GM12878 (cell line): ENCODE measurements around the gene EMILIN3. TPM values are rescaled to one million over a fixed set of nuclear protein-coding genes. Genes with fewer than 3 reads are reported as not detected.

Experiments
- ATAC-seq: fragments of 200-7000 bp; cut with Tn5 transposase; 3 replicates; pipeline ENCODE4 v1.9.1; 2020; ENCODE audit warnings: mild to moderate bottlenecking, moderate library complexity
- BruUV-seq: library from RNA; stranded (reverse); fragments of 400-500 nt; replicated peaks from 2 replicates; lab custom pipeline; 2021; lab: Mats Ljungman, UMichigan
- CTCF ChIA-PET: fragments of 300-600 bp; sonication (Branson Sonifier 250); formaldehyde crosslinking; extraction: SDS; loops from one replicate; lab custom pipeline; 2021; ENCODE audit warnings: inconsistent platforms; lab: Yijun Ruan, JAX
- POLR2A ChIA-PET: fragments of 350-600 bp; formaldehyde crosslinking; extraction: SDS; loops from one replicate; lab custom pipeline; 2021; ENCODE audit warnings: inconsistent platforms; lab: Charles Lee
- RAD21 ChIA-PET: fragments of 300-600 bp; sonication (Branson Sonifier 250); formaldehyde crosslinking; loops from one replicate; lab custom pipeline; 2023; ENCODE audit warnings: antibody characterized with exemption; ENCODE audit not compliant: unreplicated experiment; lab: Charles Lee
- SMC1A ChIA-PET: fragments of 300-600 bp; sonication (Branson Sonifier 250); formaldehyde crosslinking; loops from one replicate; lab custom pipeline; 2023; ENCODE audit not compliant: unreplicated experiment, uncharacterized antibody; lab: Charles Lee
- DNase-seq: peaks from one replicate; pipeline ENCODE4 v3.0.0-alpha.2; 2011; ENCODE audit warnings: low read depth, low spot score
- FAIRE-seq: peaks from 3 replicates; lab custom pipeline; 2011; peaks lifted over from hg19 to GRCh38; lab: Jason Lieb, UNC
- H2AFZ ChIP-seq: 2 replicates; pipeline ENCODE4 v1.6.0; 2011; ENCODE audit warnings: low read depth, low read length, control low read depth; ENCODE audit not compliant: control insufficient read depth
- H3K27ac ChIP-seq: 2 replicates; pipeline ENCODE4 v1.5.1; 2011; ENCODE audit warnings: control low read depth; ENCODE audit not compliant: control insufficient read depth, insufficient read depth
- H3K27me3 ChIP-seq, 2 experiments: replicated peaks in 1 of 2; 2 replicates each; pipeline versions ENCODE4 v1.6.0 to v1.6.1; 2011; ENCODE audit warnings: low read length in 1 of 2; ENCODE audit not compliant: control insufficient read depth in 2 of 2, insufficient read depth in 2 of 2
- H3K36me3 ChIP-seq, 2 experiments: 2 replicates each; pipeline ENCODE4 v1.5.1; 2011; ENCODE audit warnings: low read length in 1 of 2; ENCODE audit not compliant: control insufficient read depth in 2 of 2, insufficient read depth in 2 of 2
- H3K4me1 ChIP-seq: 2 replicates; pipeline ENCODE4 v1.6.1; 2011; ENCODE audit warnings: mild to moderate bottlenecking, low read length, moderate library complexity, mixed read lengths; ENCODE audit not compliant: control insufficient read depth, insufficient read depth
- H3K4me2 ChIP-seq: 2 replicates; pipeline ENCODE4 v1.6.0; 2011; ENCODE audit warnings: control low read depth; ENCODE audit not compliant: control insufficient read depth, insufficient read depth
- H3K4me3 ChIP-seq: fragments of 200-600 bp; sonication (generic); 2 replicates; pipeline ENCODE4 v1.5.1; 2016
- H3K79me2 ChIP-seq: 2 replicates; pipeline ENCODE4 v1.6.0; 2011; ENCODE audit warnings: low read length; ENCODE audit not compliant: control insufficient read depth, insufficient read depth
- H3K9ac ChIP-seq: 2 replicates; pipeline ENCODE4 v1.8.0; 2011; ENCODE audit warnings: low read length, control low read depth, mixed read lengths; ENCODE audit not compliant: control insufficient read depth, insufficient read depth
- H3K9me3 ChIP-seq: replicated peaks from 3 replicates; pipeline ENCODE4 v1.5.1; 2011; ENCODE audit warnings: mild to moderate bottlenecking, low read length; ENCODE audit not compliant: control insufficient read depth, insufficient read depth
- H4K20me1 ChIP-seq: 2 replicates; pipeline ENCODE4 v1.6.0; 2011; ENCODE audit not compliant: control insufficient read depth, insufficient read depth
- GATAD2B ChIP-seq: fragments of 450-650 bp; conservative IDR thresholded peaks from 2 replicates; pipeline ENCODE4 v1.6.1; 2017; ENCODE audit warnings: low read depth, mild to moderate bottlenecking, moderate library complexity
- POLR2A ChIP-seq: IDR thresholded peaks from 2 replicates; pipeline ENCODE4 v1.6.1; 2011; ENCODE audit warnings: low read depth, mild to moderate bottlenecking, low read length
- RAD51 ChIP-seq: fragments of 450-650 bp; IDR thresholded peaks from 2 replicates; pipeline ENCODE4 v1.6.1; 2016; ENCODE audit warnings: moderate library complexity, mild to moderate bottlenecking, inconsistent platforms
- RUNX3 ChIP-seq: IDR thresholded peaks from 2 replicates; pipeline ENCODE4 v1.6.1; 2012; ENCODE audit warnings: low read length, inconsistent platforms
- USF2 ChIP-seq: IDR thresholded peaks from 2 replicates; pipeline ENCODE4 v1.6.1; 2011; ENCODE audit warnings: low read depth, low read length, improper control_type of control experiment, borderline replicate concordance
- WGBS: methylation state at CpG from one replicate; pipeline ENCODE4 v1.1.6; 2016; ENCODE audit warnings: low lambda C conversion rate; ENCODE audit not compliant: insufficient replicate concordance, insufficient coverage; ENCODE audit errors: missing lambda C conversion rate; 5-methylcytosine and 5-hydroxymethylcytosine counted together
- in situ Hi-C: fragments of 300-500 bp; cut with MboI; formaldehyde crosslinking; loops from 9 replicates; pipeline ENCODE4 v1.14.3; 2018; ENCODE audit warnings: mixed read lengths
- intact Hi-C: fragments of 100-400 bp; cut with micrococcal nuclease; formaldehyde crosslinking; loops from one replicate; pipeline ENCODE4 v1.14.2; 2022; ENCODE audit not compliant: unreplicated experiment
- polyA plus RNA-seq, 11 experiments: library from polyadenylated mRNA; depleted of rRNA in 4 of 11; unstranded in 6 of 11; stranded (reverse) in 5 of 11; fragments of >200 nt; fragmentation: Nextera tagmentation in 4 of 11; fragmentation: Illumina TruSeq in 1 of 11; extraction: Ambion mirVana in 4 of 11; extraction: Trizol in 1 of 11; gene quantifications; 1 replicate in 1 of 11; 2 replicates in 10 of 11; pipeline versions ENCODE4 v1.2.1 to v1.2.3, GENCODE V29; 2011 to 2016; ENCODE audit warnings: inconsistent platforms in 2 of 11, missing spikeins in 2 of 11, low read depth in 1 of 11
- total RNA-seq, 4 experiments: library from RNA; depleted of rRNA in 3 of 4; stranded (reverse); fragments of >200 nt in 3 of 4; fragmentation: Illumina TruSeq in 1 of 4; extraction: Trizol in 1 of 4; gene quantifications; 2 replicates each; pipeline versions ENCODE4 v1.2.1 to v1.2.3, GENCODE V29; 2013 to 2021
- TF ChIP-seq, protein P1 (sequence below): fragments of 450-650 bp; IDR thresholded peaks from 2 replicates; pipeline ENCODE4 v1.6.1; 2017; ENCODE audit warnings: mild to moderate bottlenecking, moderate library complexity
- TF ChIP-seq, protein P2 (sequence below): fragments of 450-650 bp; IDR thresholded peaks from 2 replicates; pipeline ENCODE4 v1.6.1; 2017; ENCODE audit warnings: low read depth, mild to moderate bottlenecking, moderate library complexity
- TF ChIP-seq, protein P3 (sequence below): IDR thresholded peaks from 2 replicates; pipeline ENCODE4 v1.6.1; 2011; ENCODE audit warnings: borderline replicate concordance, low read depth, mild to moderate bottlenecking, moderate library complexity, mixed read lengths, low read length; ENCODE audit not compliant: insufficient read depth; ENCODE audit errors: extremely low read length

Gene EMILIN3
- total and polyA plus RNA-seq, 10 of the 15 experiments (the other 5 are each of a cell fraction or from before 2014, with no cell fraction given): not detected

GRCh38 chr20:41329435-41330342 is 36.9 kb downstream of the EMILIN3 start:
- Histone ChIP-seq H3K36me3 (no peaks in the 10 kb centered on the region), H2AFZ (peak overlapping the region; percentile 93), H3K4me2 (peak overlapping the region; percentile 51), H3K4me3 (no peak overlapping the region), H3K79me2 (no peaks in the 10 kb centered on the region), H3K27ac (no peak overlapping the region)
- WGBS: 26% methylated on average over 14 of the region's 14 CpGs
- peak; percentile 85 for ATAC-seq
- CTCF ChIA-PET: interaction anchor here (0.7 to 1.6 kb wide), 10 partner anchors 8 to 360 kb away, joined by 3 to 9 read pairs (median 4); no protein-coding TSS in a partner anchor
- no peak for DNase-seq
- FAIRE-seq: peak; percentile 52
- TF ChIP-seq, protein P1, sequence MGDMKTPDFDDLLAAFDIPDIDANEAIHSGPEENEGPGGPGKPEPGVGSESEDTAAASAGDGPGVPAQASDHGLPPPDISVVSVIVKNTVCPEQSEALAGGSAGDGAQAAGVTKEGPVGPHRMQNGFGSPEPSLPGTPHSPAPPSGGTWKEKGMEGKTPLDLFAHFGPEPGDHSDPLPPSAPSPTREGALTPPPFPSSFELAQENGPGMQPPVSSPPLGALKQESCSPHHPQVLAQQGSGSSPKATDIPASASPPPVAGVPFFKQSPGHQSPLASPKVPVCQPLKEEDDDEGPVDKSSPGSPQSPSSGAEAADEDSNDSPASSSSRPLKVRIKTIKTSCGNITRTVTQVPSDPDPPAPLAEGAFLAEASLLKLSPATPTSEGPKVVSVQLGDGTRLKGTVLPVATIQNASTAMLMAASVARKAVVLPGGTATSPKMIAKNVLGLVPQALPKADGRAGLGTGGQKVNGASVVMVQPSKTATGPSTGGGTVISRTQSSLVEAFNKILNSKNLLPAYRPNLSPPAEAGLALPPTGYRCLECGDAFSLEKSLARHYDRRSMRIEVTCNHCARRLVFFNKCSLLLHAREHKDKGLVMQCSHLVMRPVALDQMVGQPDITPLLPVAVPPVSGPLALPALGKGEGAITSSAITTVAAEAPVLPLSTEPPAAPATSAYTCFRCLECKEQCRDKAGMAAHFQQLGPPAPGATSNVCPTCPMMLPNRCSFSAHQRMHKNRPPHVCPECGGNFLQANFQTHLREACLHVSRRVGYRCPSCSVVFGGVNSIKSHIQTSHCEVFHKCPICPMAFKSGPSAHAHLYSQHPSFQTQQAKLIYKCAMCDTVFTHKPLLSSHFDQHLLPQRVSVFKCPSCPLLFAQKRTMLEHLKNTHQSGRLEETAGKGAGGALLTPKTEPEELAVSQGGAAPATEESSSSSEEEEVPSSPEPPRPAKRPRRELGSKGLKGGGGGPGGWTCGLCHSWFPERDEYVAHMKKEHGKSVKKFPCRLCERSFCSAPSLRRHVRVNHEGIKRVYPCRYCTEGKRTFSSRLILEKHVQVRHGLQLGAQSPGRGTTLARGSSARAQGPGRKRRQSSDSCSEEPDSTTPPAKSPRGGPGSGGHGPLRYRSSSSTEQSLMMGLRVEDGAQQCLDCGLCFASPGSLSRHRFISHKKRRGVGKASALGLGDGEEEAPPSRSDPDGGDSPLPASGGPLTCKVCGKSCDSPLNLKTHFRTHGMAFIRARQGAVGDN: peak; percentile 63
- TF ChIP-seq, protein P2, sequence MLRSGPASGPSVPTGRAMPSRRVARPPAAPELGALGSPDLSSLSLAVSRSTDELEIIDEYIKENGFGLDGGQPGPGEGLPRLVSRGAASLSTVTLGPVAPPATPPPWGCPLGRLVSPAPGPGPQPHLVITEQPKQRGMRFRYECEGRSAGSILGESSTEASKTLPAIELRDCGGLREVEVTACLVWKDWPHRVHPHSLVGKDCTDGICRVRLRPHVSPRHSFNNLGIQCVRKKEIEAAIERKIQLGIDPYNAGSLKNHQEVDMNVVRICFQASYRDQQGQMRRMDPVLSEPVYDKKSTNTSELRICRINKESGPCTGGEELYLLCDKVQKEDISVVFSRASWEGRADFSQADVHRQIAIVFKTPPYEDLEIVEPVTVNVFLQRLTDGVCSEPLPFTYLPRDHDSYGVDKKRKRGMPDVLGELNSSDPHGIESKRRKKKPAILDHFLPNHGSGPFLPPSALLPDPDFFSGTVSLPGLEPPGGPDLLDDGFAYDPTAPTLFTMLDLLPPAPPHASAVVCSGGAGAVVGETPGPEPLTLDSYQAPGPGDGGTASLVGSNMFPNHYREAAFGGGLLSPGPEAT: no peak
- TF ChIP-seq, protein P3, sequence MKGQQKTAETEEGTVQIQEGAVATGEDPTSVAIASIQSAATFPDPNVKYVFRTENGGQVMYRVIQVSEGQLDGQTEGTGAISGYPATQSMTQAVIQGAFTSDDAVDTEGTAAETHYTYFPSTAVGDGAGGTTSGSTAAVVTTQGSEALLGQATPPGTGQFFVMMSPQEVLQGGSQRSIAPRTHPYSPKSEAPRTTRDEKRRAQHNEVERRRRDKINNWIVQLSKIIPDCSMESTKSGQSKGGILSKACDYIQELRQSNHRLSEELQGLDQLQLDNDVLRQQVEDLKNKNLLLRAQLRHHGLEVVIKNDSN: peak; percentile 71
- TF ChIP-seq GATAD2B (no peak), POLR2A (peak; percentile 50; the same call in 1 of the 2 replicates), RAD51 (0 out of 2 replicates have a peak, but pooled peaks have one; percentile 50), USF2 (peak; percentile 8; the same call in 1 of the 2 replicates), RUNX3 (peak; percentile 13; the same call in 1 of the 2 replicates)
- TF ChIP-seq, all 136 proteins: peak for 6
- intact Hi-C loops: no loop called here
- H3K27me3 ChIP-seq: no peaks in the 10 kb centered on the region
- no peak overlapping the region for H3K9ac ChIP-seq
- POLR2A ChIA-PET: interaction anchor here (0.9 kb wide), 2 partner anchors 24 to 26 kb away, joined by 3 read pairs; no protein-coding TSS in a partner anchor
- H3K9me3 ChIP-seq: no peaks in the 10 kb centered on the region
- H3K4me1 ChIP-seq: peaks cover 6% of the 10 kb centered on the region
- SMC1A ChIA-PET: interaction anchor here (1.0 to 1.2 kb wide), 5 partner anchors 8 to 173 kb away, joined by 3 to 9 read pairs (median 3); no protein-coding TSS in a partner anchor
- RAD21 ChIA-PET: interaction anchor here (0.8 to 1.2 kb wide), 4 partner anchors 24 to 173 kb away, joined by 3 to 8 read pairs (median 4); no protein-coding TSS in a partner anchor
- in situ Hi-C loops: no loop called here
- BruUV-seq: no TSS peak
- no peaks in the 10 kb centered on the region for H4K20me1 ChIP-seq
